Effector CD8-positive, alpha-beta T cell (primary cell): ENCODE measurements around the gene RENBP.
A peak's percentile ranks its signal among the peaks of the same experiment; 100 is the strongest.

Experiments used
- DNase-seq: peaks from one replicate; lab custom pipeline; 2025; lab: John Stamatoyannopoulos, UW

The RENBP gene

GRCh38 chrX:153953892-153954557 is 9.6 kb upstream of the RENBP start:
- DNase-seq = no peak

- DNase-seq = peak; percentile 64
Measured at GRCh38 chrX:153953342-153953830, 8.9 kb upstream of the RENBP start.

- DNase-seq = no peak
Measured at GRCh38 chrX:153952373-153953026, 8.1 kb upstream of the RENBP start.

- DNase-seq = no peak
Measured at GRCh38 chrX:153951683-153952372, 7.4 kb upstream of the RENBP start.

GRCh38 chrX:153950127-153950526 is 5.7 kb upstream of the RENBP start:
- no peak for DNase-seq

GRCh38 chrX:153948847-153949805 is 4.7 kb upstream of the RENBP start:
- DNase-seq = no peak

GRCh38 chrX:153948002-153948466 is 3.6 kb upstream of the RENBP start:
- no peak for DNase-seq

- peak; percentile 65 for DNase-seq
Measured at GRCh38 chrX:153947009-153947769, 2.7 kb upstream of the RENBP start.

- DNase-seq = no peak
Measured at GRCh38 chrX:153945956-153946943, 1.8 kb upstream of the RENBP start.

GRCh38 chrX:153944800-153945150 is 332 bp upstream of the RENBP start:
- no peak for DNase-seq

- no peak for DNase-seq
Measured at GRCh38 chrX:153941336-153942252, 2.8 kb downstream of the RENBP start.

GRCh38 chrX:153939573-153939972 is 4.9 kb downstream of the RENBP start:
- DNase-seq = no peak

GRCh38 chrX:153938226-153938786 is 6.1 kb downstream of the RENBP start:
- no peak for DNase-seq

GRCh38 chrX:153937056-153937455 is 7.4 kb downstream of the RENBP start:
- DNase-seq = no peak

GRCh38 chrX:153935326-153935851 is 9.1 kb downstream of the RENBP start:
- DNase-seq = no peak

- DNase-seq = peak; percentile 20
Measured at GRCh38 chrX:153934762-153935325, 9.6 kb downstream of the RENBP start, which contains the start of gene NAA10. Gene NAA10, minus strand, starts transcription at chrX:153935037. Its CDS starts 133 bp downstream, at chrX:153934904.

- DNase-seq = no peak
Measured at GRCh38 chrX:153934148-153934761, 10.2 kb downstream of the RENBP start.
